Lung microvascular endothelial cell (primary cell): ENCODE results near the gene COL25A1. TPM values are rescaled to one million over a fixed set of nuclear protein-coding genes. Genes with fewer than 3 reads are reported as not detected.
"Not testable (repeated sequence)": the region's sequence is repeated elsewhere in the genome, so short reads cannot be mapped to it uniquely, and the experiment has no call there.

Experiments used
- DNase-seq, 2 donors: peaks; one replicate each; pipeline versions ENCODE4 v3.0.0 to v3.0.0-alpha.2; 2010; ENCODE audit warnings: low read depth in 2 of 2
- total RNA-seq: library from RNA; depleted of rRNA; stranded (reverse); fragments of >200 nt; gene quantifications from 2 replicates; pipeline ENCODE4 v1.2.1, GENCODE V29; 2014

COL25A1 gene
- total RNA-seq, 1 donor from 2014 or later = under 0.01 TPM

GRCh38 chr4:109171070-109171469 lies 131.4 kb downstream of the COL25A1 start:
- DNase-seq = no peak

DNA sequence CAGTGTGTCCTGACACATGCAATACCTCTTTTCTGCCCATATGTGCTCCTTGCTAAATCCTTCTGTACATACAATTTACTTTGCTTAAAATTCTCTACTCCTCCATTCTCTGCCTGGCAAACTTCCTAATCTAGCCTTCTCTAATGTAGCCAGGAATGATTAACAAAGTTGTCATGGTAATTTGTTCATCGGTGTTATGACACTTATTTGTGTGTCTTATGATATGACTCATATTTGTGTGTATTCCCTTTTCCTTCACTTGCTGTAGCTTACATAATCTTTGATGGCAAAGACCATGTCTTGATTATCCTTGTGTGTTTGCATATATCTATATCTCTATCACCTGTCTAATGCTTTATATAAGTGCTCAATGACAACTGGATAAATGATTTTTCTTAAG lies 133.3 kb downstream of the COL25A1 start:
- no peak for DNase-seq

DNA sequence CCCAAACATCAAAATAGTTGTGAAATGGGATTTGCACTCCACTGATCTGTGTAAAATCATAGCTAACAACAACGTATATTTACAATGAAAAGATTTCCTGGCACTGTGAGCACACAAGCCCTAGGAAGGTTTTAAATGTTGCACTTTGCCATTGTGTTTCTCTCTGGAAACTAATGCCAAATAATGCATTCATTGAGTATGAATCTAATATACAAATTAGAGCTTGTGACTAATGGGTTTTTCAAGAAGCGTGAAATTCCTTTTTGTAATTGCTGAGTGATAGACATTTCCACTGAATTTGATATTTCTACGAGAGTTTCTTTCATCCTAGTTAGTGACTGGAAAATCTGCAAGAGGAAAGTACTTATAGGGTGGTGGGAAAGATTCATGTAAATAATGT lies 135.9 kb downstream of the COL25A1 start:
- DNase-seq = no peak

GRCh38 chr4:109166126-109166525 lies 136.3 kb downstream of the COL25A1 start:
- no peak for DNase-seq

GRCh38 chr4:109164011-109164410 lies 138.4 kb downstream of the COL25A1 start:
- no peak for DNase-seq

DNA sequence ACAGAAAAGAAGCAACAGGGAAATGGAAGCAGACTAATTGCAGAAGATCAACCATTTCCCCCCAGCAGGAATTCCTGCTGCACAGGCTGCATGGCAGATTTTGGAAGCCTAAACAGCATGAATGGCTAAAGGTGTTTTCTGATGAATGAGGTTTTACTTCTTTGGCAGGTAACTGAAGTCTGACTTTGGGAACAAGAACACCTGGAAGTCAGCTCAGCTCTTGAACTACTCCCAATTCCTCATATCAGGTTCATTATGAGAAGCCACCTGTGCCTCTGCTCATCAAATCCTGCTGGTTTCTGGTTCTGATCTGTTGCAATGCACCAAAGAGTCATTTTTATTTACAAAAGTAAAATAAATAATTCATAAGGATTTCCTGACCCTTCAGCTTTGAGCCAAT lies 139.0 kb downstream of the COL25A1 start:
- no peak for DNase-seq

DNA sequence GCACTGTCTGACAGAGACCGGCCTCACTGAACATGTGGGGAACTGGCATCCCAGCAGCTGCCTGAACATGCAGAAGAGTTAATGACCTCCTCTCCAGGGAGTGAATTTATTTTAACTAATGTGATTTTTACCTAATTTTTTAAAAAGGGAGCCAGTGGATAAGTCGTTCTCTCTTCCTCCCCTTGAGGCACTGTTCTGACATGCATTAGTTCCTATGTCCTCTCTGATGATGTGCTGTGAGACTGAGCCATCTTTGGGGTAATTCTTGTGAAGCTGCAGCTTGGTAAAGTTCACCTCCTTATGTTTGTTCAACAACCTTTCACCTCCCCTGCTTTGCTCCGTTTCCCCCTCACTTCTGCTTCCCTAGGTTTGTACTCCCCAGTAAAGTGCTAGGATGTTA lies 139.7 kb downstream of the COL25A1 start:
- DNase-seq = no peak

DNA sequence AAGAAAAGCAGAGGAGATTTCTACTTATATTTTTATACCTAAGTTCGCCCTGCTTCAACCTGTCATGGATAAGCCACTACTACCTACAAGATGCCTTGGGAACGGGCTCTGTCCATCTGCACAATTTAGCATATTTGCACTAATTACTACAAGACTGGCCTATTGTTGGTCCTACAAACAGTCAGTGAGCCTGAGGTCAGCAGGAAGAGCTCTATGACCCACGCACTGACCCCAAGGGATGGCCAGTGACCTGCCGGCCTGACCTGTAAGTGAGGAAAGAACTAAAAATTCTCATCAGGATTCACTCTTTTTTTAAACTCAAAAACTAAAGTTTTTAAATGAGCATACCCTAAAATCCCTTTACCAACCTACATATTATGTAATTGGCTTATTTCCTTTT lies 142.0 kb downstream of the COL25A1 start:
- DNase-seq = no peak

- DNase-seq = no peak
Observed at GRCh38 chr4:109157696-109158095, 144.8 kb downstream of the COL25A1 start.

- DNase-seq = no peak
Observed at GRCh38 chr4:109157205-109157604, 145.3 kb downstream of the COL25A1 start.

DNA sequence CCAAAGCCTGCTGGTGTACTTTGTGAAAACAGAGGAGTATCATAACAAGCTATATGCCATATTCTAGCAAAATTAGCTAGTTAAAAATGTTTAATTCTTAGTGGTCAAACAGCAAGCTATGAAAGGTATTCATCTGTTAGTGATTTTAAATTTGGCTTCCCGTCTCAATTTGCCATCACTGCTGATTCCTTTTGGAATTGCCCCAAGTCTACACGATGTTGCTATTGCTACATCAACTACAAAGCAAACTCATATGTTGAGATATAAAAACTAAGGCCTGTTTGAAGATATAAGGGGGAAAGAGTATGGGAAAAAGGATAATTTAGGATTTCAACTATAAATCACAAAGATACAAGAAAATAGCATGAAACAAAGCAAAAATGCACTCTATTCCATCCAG lies 146.1 kb downstream of the COL25A1 start:
- no peak for DNase-seq

GRCh38 chr4:109155682-109156283 lies 146.7 kb downstream of the COL25A1 start:
- DNase-seq = no peak

DNA sequence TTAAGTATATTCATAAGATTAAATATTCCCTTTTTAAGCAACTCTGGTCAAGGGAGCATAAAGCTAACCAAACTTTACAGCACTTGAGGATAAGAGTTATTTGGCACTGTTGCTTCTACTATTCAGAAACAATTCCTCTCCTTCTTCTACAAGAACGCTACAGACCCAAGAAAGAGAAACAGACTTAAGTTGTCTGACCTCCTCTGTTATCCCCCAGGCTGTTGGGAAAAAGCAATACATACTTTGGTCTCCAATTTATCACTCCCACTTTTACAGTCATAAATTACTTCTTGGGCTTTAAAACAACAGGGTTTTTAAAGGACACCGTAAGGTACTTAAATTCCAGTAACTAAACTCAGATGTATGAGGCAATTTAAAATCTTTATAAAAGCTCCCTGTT lies 147.4 kb downstream of the COL25A1 start:
- DNase-seq = no peak

GRCh38 chr4:109154424-109154823 lies 148.0 kb downstream of the COL25A1 start:
- DNase-seq = no peak

- no peak for DNase-seq
Observed at GRCh38 chr4:109149836-109150235, 152.6 kb downstream of the COL25A1 start.

DNA sequence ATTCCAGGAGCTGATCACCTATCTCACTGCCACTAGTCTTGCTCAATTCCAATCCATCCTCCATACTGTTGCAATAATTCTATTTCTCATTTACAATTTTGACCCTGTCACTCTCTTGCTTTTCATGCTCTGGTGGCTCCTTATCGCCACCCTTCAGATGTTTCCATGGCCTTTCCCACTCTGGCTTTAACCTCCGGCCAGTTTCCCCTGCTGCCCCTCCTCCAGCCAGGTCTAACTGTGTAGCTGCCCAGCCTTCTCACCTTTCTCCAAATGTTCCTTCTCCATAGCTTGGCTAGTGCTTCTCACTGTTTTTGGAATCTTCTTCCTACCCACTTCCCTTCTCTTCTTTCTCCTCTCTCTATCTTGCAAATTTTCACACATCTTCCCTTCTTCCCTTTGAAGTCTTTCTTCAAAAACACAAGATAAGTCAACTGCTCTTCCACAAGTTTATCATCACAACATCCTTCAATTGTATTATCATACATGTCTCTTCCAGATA lies 153.8 kb downstream of the COL25A1 start:
- no peak for DNase-seq

DNA sequence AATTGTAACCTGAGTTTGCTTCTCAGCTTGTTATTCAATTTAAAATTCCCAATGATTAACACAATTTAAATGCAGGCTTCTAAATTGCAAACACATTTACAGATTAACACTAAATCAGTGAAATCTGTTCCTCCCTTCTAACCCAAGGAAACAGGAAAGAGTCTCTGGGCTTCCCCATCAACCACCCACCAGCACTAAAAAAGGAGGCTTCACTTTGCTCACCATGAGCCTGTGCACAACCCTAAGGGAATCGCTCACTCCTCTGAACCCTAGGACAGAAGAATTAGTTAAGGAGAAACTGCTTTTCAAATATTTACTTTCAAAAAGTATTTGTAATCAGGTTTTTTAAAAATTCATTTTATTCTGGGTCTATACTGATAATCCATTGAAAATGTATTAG lies 155.3 kb downstream of the COL25A1 start:
- no peak for DNase-seq

DNA sequence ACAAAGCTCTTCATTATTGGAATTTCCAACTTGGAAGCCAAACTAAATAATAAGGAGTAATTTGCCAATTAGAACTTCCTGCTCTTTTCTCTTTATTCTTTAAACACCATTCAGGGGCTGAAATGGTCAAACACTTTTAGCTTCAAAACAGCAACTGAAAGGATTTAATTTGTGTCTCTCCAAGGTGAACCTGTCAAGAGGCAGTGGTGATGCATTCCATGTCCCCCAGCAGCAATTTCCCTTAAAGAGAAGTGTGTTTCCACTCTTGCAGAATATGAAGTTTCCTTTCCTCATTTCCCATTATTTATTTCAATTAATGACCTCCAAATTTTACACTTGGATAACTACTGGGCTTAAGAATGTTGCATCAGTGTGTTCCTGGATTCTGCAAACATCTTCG lies 156.0 kb downstream of the COL25A1 start:
- DNase-seq = no peak

DNA sequence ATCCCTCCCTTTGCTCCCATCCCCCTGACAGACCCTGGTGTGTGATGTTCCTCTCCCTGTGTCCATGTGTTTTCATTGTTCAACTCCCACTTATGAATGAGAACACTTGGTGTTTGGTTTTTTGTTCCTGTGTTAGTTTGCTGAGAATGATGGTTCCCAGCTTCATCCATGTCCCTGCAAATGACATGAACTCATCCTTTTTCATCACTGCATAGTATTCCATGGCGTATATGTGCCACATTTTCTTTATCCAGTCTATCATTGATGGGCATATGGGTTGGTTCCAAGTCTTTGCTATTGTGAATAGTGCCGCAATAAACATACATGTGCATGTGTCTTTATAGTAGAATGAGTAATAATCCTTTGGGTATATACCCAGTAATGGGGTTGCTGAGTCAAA lies 164.3 kb downstream of the COL25A1 start:
- not testable (repeated sequence) for DNase-seq

DNA sequence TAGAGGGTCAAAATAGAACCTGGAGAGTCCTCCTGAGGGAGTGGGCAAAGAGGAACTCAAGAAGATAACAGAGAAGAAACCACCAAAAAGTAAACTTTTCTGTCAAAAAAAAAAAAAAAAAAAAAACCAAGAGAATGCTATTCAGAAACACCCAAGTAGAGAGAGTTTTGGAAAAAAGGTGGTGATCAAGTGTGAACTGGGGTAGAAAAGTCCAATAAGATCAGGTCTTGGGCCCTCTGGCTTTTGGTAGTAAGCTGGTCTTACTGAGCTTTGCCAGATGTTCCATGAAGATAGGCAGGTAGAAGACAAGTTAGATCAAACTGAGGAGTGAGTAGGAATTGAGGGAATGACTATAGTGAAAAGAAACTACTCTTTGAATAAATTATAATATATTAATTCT lies 167.5 kb downstream of the COL25A1 start:
- no peak for DNase-seq

DNA sequence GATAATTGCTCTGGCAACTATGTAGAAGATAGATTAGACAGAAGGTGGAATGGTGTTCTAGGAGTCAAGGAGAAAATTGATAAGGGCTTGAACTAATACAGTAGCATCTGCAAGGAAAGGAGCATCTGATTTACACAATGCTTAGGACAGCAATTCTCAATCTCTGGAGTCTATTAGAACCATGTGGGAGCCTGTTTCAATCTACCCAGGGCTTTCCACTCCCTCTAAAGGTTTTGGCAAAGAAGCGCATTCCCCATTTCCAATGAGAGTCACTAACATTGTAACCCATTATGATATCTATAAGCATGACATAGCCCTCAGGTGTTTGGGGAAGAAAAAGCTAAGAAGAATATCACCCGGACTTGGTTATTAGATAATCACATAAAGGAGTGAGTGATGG lies 168.2 kb downstream of the COL25A1 start:
- no peak for DNase-seq

DNA sequence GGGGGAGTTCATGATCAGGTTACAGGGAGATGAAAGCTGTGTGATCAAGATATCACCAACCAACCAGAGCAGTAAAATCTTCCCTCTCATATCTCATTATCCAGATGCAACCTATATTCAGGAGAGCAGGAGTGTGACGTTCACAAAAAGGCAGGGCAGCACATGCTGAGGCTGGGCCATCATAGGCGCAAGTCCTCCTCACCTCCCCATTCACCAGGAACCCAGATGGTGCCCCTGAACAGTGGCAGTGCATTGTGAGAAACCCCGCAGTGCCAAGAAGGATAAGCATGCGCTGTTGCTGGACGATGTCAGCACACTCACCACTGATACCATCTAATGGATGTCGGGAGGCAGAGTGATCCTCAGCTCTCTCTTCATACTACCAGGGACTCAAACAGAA lies 170.9 kb downstream of the COL25A1 start:
- no peak for DNase-seq

DNA sequence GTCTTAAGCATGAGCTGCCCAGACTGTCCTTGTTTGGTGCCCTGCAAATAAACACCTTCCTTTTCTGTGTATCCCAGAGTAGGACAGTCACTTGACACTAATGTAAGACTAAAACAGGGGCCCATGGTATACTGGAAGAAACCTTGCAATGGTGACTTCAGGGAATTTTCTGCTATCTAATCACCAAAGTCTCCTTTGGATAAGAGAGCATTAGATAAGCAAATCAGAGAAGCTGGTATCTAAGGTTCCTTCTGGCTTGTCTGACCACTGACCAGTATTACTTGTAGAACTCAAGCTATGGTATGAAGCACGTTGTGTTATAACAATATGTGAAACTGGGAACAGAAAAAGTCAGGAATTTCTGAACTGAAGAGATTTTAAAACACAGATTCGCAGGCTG lies 173.9 kb downstream of the COL25A1 start:
- no peak for DNase-seq

GRCh38 chr4:109127866-109128265 lies 174.6 kb downstream of the COL25A1 start:
- no peak for DNase-seq
